ENCODE measurements around the gene AMIGO1.

GRCh38 chr1:109557520-109557919 lies 48.0 kb upstream of the AMIGO1 start:
- no peak for TF ChIP-seq CTCF (conservative IDR thresholded peaks at IDR 0.05; ENCODE audit: low read depth, low read length)
- TF ChIP-seq EZH2 (IDR thresholded peaks at IDR 0.05; ENCODE audit: low read length, unreplicated experiment), result no peak
- TF ChIP-seq EZH2phosphoT487 (IDR thresholded peaks at IDR 0.05; ENCODE audit: borderline replicate concordance, low read length), result no peak
